PC-9 (cell line): ENCODE data around the gene PTK6.

Source experiments
- EZH2 ChIP-seq: fragments of 200-600 bp; sonication (generic); IDR thresholded peaks from 2 replicates; pipeline ENCODE4 v1.8.0; 2017; ENCODE audit warnings: antibody characterized with exemption, low read depth
- TF ChIP-seq, protein P1 (sequence below): fragments of 200-600 bp; sonication (generic); conservative IDR thresholded peaks from 2 replicates; pipeline ENCODE4 v1.6.1; 2017; ENCODE audit warnings: mixed run types, antibody characterized with exemption, mild to moderate bottlenecking, moderate library complexity

DNA sequence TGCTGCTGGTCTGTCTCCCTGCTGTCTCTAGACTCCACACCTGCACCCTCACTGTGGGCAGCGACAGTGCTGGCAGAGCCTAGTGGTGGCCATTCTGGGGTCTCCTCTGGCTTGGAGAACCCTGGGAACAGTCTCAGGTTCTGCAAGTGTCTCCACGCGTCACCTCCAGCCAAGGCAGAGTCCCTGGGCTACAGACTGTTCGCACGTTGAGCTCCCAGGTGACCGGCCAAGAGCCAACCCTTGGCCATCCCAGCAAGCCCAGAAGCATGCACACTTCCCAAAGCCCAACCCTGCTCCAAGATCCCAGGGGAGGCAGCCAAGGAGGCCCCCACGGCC, 43.1 kb downstream of the PTK6 start:
- TF ChIP-seq EZH2: no peak
- TF ChIP-seq, protein P1, sequence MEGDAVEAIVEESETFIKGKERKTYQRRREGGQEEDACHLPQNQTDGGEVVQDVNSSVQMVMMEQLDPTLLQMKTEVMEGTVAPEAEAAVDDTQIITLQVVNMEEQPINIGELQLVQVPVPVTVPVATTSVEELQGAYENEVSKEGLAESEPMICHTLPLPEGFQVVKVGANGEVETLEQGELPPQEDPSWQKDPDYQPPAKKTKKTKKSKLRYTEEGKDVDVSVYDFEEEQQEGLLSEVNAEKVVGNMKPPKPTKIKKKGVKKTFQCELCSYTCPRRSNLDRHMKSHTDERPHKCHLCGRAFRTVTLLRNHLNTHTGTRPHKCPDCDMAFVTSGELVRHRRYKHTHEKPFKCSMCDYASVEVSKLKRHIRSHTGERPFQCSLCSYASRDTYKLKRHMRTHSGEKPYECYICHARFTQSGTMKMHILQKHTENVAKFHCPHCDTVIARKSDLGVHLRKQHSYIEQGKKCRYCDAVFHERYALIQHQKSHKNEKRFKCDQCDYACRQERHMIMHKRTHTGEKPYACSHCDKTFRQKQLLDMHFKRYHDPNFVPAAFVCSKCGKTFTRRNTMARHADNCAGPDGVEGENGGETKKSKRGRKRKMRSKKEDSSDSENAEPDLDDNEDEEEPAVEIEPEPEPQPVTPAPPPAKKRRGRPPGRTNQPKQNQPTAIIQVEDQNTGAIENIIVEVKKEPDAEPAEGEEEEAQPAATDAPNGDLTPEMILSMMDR: no peak
